Ascending aorta (tissue), 2 donors: Measurements from ENCODE around the gene NODAL. TPM values are rescaled to one million over a fixed set of nuclear protein-coding genes. Genes with fewer than 3 reads are reported as not detected.

Experiments
- DNase-seq, 2 donors: peaks; one replicate each; pipeline ENCODE4 v3.0.0-alpha.2; 2019; ENCODE audit warnings: low spot score in 2 of 2
- H3K27ac ChIP-seq, 2 donors: fragments of 200-600 bp; sonication (generic); one replicate each; pipeline ENCODE4 v1.5.1; 2016 to 2017; ENCODE audit warnings: mild to moderate bottlenecking in 1 of 2
- H3K27me3 ChIP-seq: fragments of 200-600 bp; sonication (generic); one replicate; pipeline ENCODE4 v1.5.1; 2017
- H3K36me3 ChIP-seq, 2 donors: fragments of 200-600 bp; sonication (generic); one replicate each; pipeline ENCODE4 v1.5.1; 2016
- H3K4me1 ChIP-seq, 2 donors: fragments of 200-600 bp; sonication (generic); one replicate each; pipeline ENCODE4 v1.5.1; 2016 to 2017; ENCODE audit warnings: mild to moderate bottlenecking in 1 of 2
- H3K4me3 ChIP-seq, 2 donors: fragments of 200-600 bp; sonication (generic); one replicate each; pipeline ENCODE4 v1.5.1; 2016 to 2017; ENCODE audit warnings: mild to moderate bottlenecking in 1 of 2
- H3K9me3 ChIP-seq, 2 donors: fragments of 200-600 bp; sonication (generic); one replicate each; pipeline ENCODE4 v1.5.1; 2016
- intact Hi-C: fragments of 100-400 bp; cut with DNase I; formaldehyde crosslinking; loops from one replicate; pipeline ENCODE4 v1.15.1; 2023
- total RNA-seq: library from RNA; depleted of rRNA; stranded (reverse); fragments of >200 nt; gene quantifications from one replicate; pipeline ENCODE4 v1.1.0, GENCODE V29; 2016
- TF ChIP-seq, protein P1 (sequence below), 3 experiments: fragments of 200-600 bp in 2 of 3; fragments of 450-650 bp in 1 of 3; sonication (generic) in 2 of 3; IDR thresholded peaks; one replicate each; pipeline ENCODE4 v1.5.1; 2016 to 2019; ENCODE audit warnings: antibody characterized with exemption in 3 of 3, mild to moderate bottlenecking in 1 of 3, moderate library complexity in 1 of 3

Gene NODAL
- total RNA-seq, 1 donor from 2014 or later, result not detected

DNA sequence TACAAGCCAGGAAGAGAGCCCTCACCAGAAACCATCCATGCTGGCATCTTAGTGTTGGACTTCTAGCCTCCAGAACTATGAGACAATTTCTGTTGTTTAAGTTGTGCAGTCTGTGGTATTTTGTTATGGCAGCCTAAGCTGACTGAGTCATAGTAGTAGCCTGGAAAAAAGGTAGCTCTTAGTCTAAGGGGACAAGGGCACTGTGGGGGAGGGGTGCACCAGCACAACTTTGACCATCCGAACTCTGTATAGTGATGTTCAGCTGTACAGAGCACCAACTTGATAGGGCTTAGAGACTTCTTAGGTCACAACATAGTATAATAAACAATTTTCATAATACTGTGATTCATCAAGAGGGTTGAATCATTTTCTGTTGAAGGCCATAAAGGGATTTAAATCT, 23.3 kb downstream of the NODAL start:
- Histone ChIP-seq H3K27ac (no peak overlapping the region), H3K9me3 (no peaks in the 10 kb centered on the region), H3K27me3 (no peaks in the 10 kb centered on the region), H3K36me3 (peaks cover 30 to 38% of the 10 kb centered on the region in 2 donors), H3K4me1 (no peaks in the 10 kb centered on the region), H3K4me3 (no peak overlapping the region)
- intact Hi-C loops, result no loop called here
- no peak for DNase-seq
- TF ChIP-seq, protein P1, sequence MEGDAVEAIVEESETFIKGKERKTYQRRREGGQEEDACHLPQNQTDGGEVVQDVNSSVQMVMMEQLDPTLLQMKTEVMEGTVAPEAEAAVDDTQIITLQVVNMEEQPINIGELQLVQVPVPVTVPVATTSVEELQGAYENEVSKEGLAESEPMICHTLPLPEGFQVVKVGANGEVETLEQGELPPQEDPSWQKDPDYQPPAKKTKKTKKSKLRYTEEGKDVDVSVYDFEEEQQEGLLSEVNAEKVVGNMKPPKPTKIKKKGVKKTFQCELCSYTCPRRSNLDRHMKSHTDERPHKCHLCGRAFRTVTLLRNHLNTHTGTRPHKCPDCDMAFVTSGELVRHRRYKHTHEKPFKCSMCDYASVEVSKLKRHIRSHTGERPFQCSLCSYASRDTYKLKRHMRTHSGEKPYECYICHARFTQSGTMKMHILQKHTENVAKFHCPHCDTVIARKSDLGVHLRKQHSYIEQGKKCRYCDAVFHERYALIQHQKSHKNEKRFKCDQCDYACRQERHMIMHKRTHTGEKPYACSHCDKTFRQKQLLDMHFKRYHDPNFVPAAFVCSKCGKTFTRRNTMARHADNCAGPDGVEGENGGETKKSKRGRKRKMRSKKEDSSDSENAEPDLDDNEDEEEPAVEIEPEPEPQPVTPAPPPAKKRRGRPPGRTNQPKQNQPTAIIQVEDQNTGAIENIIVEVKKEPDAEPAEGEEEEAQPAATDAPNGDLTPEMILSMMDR (IDR thresholded peaks at IDR 0.05), result no peak

DNA sequence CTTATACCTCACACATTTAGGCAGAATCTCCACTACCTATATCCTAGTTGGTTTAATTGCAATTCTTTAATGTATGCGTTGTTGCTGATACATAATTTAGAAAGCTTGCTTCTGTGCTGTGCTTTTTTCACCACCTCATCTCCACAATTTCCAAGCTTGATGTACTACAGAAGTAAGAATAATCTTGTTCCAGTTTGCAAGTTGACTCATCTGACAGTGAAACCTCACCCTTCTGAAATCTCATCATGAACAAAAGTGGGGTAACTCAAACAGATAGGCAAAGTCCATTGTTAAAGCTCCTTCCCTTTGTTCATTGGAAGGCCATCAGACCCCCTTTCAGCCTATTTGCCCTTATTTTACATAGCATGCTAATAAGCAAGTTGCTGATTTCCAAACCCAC, 23.9 kb downstream of the NODAL start:
- DNase-seq, result no peak
- Histone ChIP-seq H3K27me3 (no peaks in the 10 kb centered on the region), H3K4me1 (no peaks in the 10 kb centered on the region), H3K4me3 (no peak overlapping the region), H3K27ac (no peak overlapping the region), H3K36me3 (peaks cover 26 to 31% of the 10 kb centered on the region in 2 donors), H3K9me3 (no peaks in the 10 kb centered on the region)
- intact Hi-C loops, result no loop called here
- TF ChIP-seq, protein P1 (IDR thresholded peaks at IDR 0.05), result no peak

DNA sequence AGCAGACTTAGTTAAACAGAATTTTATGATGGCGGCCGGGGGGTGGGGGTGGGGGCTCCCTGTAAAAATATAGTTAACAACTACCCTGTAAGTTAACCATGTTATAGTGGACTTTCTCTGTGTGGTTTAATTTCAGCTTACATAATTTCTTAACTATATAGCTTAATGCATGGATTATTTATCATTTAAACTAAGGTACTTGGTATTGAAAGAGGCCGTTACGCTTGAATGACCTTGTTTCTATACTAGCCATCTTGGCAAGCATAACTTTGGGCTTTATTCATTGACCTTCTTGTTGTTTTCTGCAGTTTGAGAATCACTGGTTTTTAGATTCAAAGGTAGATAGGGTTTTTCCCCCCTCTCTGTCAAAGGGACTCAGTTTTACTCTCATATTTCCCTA, 29.1 kb downstream of the NODAL start:
- Histone ChIP-seq H3K4me3 (no peak overlapping the region), H3K36me3 (peaks cover 2 to 12% of the 10 kb centered on the region in 2 donors), H3K27ac (no peak overlapping the region), H3K27me3 (no peaks in the 10 kb centered on the region), H3K9me3 (no peaks in the 10 kb centered on the region), H3K4me1 (peaks cover 0 to 20% of the 10 kb centered on the region in 2 donors)
- TF ChIP-seq, protein P1 (IDR thresholded peaks at IDR 0.05), result no peak
- DNase-seq, result no peak
- intact Hi-C loops, result no loop called here

DNA sequence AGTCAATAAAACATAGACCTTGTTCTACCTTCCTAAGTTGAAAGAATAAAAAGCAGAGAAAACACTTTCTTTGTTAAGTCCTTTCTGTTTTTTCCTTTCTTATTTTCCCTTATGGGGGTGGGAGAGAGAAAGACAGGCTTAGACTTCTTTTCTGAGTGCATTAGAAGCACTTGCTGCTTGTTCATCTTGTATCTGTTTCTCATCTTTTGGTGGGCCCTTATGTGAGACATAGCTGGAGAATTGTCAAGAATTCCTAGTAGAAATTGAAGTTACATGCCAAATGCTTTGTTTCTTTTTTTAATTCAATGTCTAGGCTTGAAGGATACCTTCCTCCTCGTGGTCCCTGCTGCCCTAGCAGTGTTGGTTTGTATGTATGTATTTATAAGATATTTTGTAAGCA, 30.9 kb downstream of the NODAL start:
- H3K36me3 ChIP-seq, result peaks cover 2 to 12% of the 10 kb centered on the region in 2 donors
- DNase-seq, result no peak
- TF ChIP-seq, protein P1 (IDR thresholded peaks at IDR 0.05), result no peak
- intact Hi-C loops, result no loop called here
- H3K4me1 ChIP-seq, result peaks cover 6 to 27% of the 10 kb centered on the region in 2 donors
- no peaks in the 10 kb centered on the region for H3K27me3 ChIP-seq
- no peaks in the 10 kb centered on the region for H3K9me3 ChIP-seq
- no peak overlapping the region for H3K27ac ChIP-seq
- H3K4me3 ChIP-seq, result no peak overlapping the region

DNA sequence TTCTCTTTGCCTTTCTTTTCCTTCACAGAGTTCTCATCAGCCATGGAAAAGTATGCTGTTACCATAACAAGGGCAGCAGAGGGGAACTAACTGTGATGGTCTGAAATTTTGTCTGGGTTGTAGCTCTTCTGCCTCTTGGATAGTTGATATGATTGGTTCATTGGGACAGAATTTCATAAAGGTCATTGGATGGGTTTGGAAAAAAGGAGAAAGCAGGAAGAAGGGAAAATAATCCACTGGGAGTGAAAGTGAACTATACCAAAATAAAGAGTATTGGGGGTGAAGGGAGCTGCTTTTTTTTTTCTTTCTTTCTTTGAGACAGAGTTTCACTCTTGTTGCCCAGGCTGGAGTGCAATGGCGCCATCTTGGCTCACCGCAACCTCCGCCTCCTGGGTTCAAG, 31.7 kb downstream of the NODAL start:
- Histone ChIP-seq H3K9me3 (no peaks in the 10 kb centered on the region), H3K4me3 (no peak overlapping the region), H3K4me1 (peaks cover 6 to 27% of the 10 kb centered on the region in 2 donors), H3K36me3 (peaks cover 2 to 12% of the 10 kb centered on the region in 2 donors), H3K27me3 (no peaks in the 10 kb centered on the region), H3K27ac (no peak overlapping the region)
- DNase-seq, result no peak
- intact Hi-C loops, result no loop called here
- TF ChIP-seq, protein P1 (IDR thresholded peaks at IDR 0.05), result no peak
